NCI-H748 (cell line): ENCODE results near the gene GMPS.
"Not testable (repeated sequence)": the region's sequence is repeated elsewhere in the genome, so short reads cannot be mapped to it uniquely, and the experiment has no call there.

ENCODE experiments used
- DNase-seq: peaks from one replicate; lab custom pipeline; 2025; ENCODE audit not compliant: unreplicated experiment; lab: John Stamatoyannopoulos, UW

GMPS gene

DNA sequence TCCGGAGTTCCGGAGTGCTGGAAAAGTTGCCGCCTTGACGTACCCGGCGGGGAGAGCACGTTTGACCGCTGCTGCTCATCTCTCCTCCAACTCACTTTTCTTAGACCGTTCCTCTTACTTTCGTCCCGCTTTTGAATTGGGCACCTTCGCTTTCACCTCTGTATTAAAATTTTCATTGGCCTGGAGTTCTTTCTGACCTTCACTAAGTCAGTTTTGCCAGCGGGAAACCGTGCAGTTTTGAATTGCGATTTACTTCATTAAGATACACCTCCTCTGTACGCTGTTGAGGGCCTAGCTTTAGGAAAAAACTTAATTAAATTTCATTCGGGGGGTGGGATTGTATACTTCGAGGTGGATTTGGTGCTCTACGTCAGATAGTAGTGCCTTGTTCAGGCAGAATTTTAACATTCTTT, 1.3 kb downstream of the GMPS start:
- DNase-seq, result no peak

GRCh38 chr3:155872904-155873646, 2.6 kb downstream of the GMPS start:
- no peak for DNase-seq

- DNase-seq, result no peak
Observed at GRCh38 chr3:155876037-155876436, 5.6 kb downstream of the GMPS start.

DNA sequence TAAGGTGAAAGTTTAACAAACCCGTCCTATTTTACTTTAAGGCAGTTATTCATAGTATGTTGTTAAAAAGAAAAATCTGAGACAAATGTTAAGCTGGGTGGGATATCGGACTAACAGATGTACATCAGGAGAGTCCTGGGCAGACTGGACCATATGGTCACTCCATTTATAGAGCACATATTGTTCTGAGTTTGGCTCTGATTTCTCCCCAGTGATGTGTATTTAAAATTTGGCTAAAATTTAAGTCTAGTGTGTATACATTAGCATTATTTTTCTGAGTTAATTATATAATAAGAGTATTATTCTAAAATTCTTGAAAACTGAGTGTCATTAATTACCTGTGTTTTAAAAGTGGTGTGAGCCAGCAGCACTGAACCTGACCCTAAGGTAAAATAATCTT, 6.1 kb downstream of the GMPS start:
- DNase-seq, result no peak

DNA sequence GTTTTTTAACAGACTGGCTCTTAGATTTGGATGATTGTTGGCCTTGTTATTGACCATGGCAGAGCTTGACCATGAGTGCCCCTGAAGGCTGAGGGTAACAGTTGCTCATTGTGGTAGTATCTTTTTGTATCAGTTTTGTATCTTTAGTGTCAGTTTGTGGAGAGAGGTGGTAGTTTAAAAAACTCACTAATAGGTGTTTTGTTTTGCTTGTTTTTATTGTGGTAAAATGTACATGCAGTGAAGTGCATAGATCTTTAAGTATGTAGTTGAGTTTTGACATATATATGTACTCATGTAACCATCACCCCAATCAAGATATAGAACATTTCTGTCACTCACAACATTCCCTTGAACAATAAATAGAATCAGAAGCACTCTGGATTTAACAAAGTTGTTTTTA, 9.8 kb downstream of the GMPS start:
- DNase-seq, result no peak

- DNase-seq, result no peak
Observed at GRCh38 chr3:155884292-155884691, 13.8 kb downstream of the GMPS start.

GRCh38 chr3:155885292-155885691, 14.8 kb downstream of the GMPS start:
- no peak for DNase-seq

DNA sequence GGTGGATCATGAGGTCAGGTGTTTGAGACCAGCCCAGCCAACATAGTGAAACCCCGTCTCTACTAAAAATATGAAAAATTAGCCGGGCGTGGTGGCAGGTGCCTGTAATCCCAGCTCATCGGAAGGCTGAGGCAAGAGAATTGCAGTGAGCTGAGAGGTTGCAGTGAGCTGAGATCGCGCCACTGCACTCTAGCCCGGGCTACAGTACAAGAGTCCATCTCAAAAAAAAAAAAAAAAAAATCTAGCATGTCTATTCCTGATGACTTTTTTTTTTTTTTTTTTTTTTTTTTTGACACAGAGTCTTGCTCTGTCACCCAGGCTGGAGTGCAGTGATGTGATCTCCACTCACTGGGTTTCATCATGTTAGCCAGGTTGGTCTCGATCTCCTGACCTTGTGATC, 15.9 kb downstream of the GMPS start:
- not testable (repeated sequence) for DNase-seq

- no peak for DNase-seq
Observed at GRCh38 chr3:155886915-155887314, 16.5 kb downstream of the GMPS start.

GRCh38 chr3:155889212-155889611, 18.8 kb downstream of the GMPS start:
- no peak for DNase-seq

DNA sequence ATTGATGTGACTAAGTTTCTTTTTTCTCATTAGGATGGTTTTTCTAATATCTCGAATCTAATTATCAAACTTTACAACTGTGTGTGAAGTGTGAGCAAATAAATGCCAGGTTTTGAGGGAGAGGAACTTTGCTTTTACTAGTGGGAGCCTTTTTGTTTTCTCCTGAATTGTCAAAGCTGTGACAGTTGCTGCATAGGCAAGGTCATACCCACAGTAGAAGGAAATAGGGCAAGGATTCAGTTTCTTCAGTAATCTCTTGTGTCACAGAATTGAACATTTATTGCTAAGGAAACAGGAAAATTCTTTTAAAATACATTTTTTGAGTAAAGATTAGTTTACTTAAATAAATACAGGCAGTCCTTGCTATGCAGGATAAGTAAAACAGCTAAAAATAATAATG, 19.5 kb downstream of the GMPS start:
- no peak for DNase-seq

DNA sequence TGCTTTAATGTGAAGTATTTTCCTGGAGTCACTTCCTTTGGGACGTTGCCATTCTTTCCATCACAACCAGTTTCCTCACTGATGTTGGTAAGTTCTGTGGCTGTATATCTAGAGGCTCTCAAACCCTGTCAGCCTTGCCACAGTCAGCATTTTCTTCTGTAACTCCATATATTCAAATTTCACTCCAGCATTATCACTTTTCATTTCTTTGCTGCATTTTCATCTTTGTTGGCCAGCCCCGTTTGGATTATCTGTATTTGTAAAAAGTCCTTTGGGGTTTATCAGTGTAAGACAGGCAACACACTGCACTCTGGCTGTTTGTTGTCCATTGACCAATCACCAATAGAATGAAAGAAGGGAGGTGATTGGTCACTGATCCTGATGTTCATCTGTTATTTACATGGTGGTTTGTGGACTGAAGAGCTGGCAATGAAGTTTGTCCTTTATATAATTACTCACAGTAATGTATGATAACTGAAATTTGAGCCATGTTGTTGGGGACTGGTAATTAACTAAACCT, 20.3 kb downstream of the GMPS start:
- DNase-seq, result no peak

DNA sequence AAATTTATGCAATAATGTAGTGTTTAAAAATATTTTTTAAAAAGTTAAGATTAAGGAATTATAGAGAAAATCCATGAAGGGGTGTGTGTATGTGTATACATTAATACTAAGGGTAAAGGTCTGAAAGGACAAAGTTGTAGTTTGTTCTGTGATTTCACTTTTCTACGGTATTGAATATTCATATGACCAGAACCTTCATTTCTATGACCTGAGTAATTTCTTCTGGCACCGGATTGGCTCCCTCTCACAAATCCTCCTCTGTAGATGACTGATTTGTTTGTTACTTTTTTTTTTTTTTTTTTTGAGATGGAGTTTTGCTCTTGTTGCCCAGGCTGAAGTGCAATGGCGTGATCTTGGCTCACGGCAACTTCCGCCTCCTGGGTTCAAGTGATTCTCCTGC, 20.9 kb downstream of the GMPS start:
- DNase-seq, result no peak

DNA sequence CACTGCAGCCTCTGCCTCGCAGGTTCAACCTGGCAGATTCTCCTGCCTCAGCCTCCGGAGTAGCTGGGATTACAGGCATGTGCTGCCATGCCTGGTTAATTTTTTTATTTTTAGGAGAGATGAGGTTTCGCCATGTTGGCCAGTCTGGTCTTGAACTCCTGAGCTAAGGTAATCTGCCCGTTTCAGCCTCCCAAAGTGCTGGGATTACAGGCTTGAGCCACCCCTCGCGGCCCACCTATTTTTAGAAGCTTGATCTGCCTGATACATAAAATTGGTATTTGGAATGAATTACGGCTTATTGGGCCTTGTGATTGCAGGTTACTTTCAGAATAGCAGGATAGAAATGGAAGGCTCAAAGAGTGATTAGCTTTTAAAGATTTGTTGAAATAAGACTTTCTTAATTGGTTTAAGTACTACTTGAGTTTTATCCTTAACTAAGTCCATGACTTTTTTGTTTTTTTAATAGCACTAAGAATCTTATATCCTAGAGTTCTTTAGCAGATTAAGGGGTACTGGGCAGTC, 25.0 kb downstream of the GMPS start:
- no peak for DNase-seq

- DNase-seq, result no peak
Observed at GRCh38 chr3:155906900-155907299, 36.5 kb downstream of the GMPS start.

- DNase-seq, result no peak
Observed at GRCh38 chr3:155908086-155908485, 37.6 kb downstream of the GMPS start.

DNA sequence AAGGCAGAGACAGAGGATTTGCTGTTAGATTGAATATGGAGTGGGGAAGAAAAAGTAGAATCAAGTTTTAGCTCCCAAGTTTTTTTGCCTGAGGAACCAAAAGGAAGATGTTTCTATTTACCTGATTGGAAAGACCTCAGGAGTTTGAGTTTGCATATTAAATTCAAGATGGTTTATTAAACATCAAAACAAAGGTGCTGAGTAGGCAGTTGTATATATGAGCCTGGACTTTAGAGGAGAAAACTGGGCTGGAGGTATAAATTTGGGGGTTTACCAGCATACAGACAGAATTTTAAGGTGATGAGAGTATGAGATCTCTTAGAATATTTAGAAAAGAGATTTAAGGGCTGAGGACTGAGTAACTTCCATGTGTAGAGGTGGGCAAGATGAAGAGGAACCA, 38.2 kb downstream of the GMPS start:
- no peak for DNase-seq

DNA sequence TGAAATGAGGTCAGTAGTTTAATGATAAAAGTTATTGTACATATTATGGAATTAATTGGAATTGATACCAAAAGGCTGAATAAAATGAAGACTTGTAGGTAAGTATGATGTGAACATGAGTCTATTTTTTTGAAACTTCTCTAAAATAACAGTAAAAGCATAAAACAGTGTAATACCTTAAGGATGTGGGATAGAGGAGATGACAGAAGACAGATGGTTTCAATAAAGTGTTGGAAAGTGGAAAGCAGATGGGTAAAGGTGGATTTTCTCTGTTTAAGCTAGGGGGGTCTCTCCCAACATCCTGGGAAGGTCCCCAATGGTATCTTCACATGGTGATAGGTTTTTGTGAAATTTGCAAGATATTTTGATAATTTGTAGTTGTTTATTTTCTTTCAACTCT, 41.6 kb downstream of the GMPS start:
- DNase-seq, result no peak

GRCh38 chr3:155912579-155913190, 42.2 kb downstream of the GMPS start:
- no peak for DNase-seq

DNA sequence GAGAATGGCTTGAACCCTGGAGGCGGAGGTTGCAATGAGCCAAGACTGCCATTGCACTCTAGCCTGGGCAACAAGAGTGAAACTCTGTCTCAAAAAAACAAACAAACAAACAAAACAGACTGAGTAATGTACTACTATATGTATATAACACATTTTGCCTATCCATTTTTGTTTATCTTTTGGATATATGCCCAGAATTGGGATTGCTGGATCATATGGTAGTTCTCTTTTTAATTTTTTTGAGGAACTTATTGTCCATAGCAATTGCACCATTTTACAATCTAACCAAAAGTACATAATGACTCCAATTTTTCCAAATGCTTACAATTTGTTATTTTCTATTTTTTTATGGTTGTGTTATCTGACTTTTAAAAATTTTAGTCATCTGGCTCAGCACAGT, 47.3 kb downstream of the GMPS start:
- DNase-seq, result no peak

- no peak for DNase-seq
Observed at GRCh38 chr3:155919728-155920127, 49.3 kb downstream of the GMPS start.

GRCh38 chr3:155921486-155921885, 51.0 kb downstream of the GMPS start:
- DNase-seq, result no peak
